Tibial nerve (tissue), 4 donors: ENCODE results near the gene ATP2C2.

ENCODE experiments used
- CTCF ChIP-seq, 5 experiments: fragments of 200-600 bp in 3 of 5; fragments of 450-650 bp in 2 of 5; sonication (generic) in 3 of 5; IDR thresholded peaks; one replicate each; pipeline ENCODE4 v1.5.1; 2016 to 2019; ENCODE audit warnings: antibody characterized with exemption in 5 of 5, mild to moderate bottlenecking in 3 of 5, moderate library complexity in 2 of 5
- EP300 ChIP-seq, 2 donors: sonication (generic); formaldehyde crosslinking; IDR thresholded peaks; one replicate each; pipeline ENCODE4 v1.6.1; 2017; ENCODE audit warnings: antibody characterized with exemption in 2 of 2, mild to moderate bottlenecking in 1 of 2
- POLR2A ChIP-seq, 2 donors: fragments of 450-650 bp; IDR thresholded peaks; one replicate each; pipeline ENCODE4 v1.6.1; 2017; ENCODE audit warnings: antibody characterized with exemption in 2 of 2, mild to moderate bottlenecking in 2 of 2, moderate library complexity in 2 of 2

GRCh38 chr16:84498223-84498610 lies 129.9 kb downstream of the ATP2C2 start:
- no peak for TF ChIP-seq CTCF (IDR thresholded peaks at IDR 0.05)
- TF ChIP-seq EP300 (IDR thresholded peaks at IDR 0.05) = no peak
- TF ChIP-seq POLR2A (IDR thresholded peaks at IDR 0.05) = no peak
